ENCODE data around the gene CDH11. TPM values are rescaled to one million over a fixed set of nuclear protein-coding genes. Genes with fewer than 3 reads are reported as not detected.

The CDH11 gene
- total RNA-seq, 1 donor from 2014 or later = 22.9 TPM

GRCh38 chr16:64969221-64969620 lies 152.6 kb downstream of the CDH11 start:
- no peak overlapping the region for H3K4me3 ChIP-seq (ENCODE audit: low read depth, low read length)
- DNase-seq (ENCODE audit: low read depth) = no peak
- no peak for TF ChIP-seq CTCF (conservative IDR thresholded peaks at IDR 0.05; ENCODE audit: low read depth, low read length)

GRCh38 chr16:64968539-64968938 lies 153.3 kb downstream of the CDH11 start:
- no peak for DNase-seq (ENCODE audit: low read depth)
- H3K4me3 ChIP-seq (ENCODE audit: low read depth, low read length) = no peak overlapping the region
- no peak for TF ChIP-seq CTCF (conservative IDR thresholded peaks at IDR 0.05; ENCODE audit: low read depth, low read length)

DNA sequence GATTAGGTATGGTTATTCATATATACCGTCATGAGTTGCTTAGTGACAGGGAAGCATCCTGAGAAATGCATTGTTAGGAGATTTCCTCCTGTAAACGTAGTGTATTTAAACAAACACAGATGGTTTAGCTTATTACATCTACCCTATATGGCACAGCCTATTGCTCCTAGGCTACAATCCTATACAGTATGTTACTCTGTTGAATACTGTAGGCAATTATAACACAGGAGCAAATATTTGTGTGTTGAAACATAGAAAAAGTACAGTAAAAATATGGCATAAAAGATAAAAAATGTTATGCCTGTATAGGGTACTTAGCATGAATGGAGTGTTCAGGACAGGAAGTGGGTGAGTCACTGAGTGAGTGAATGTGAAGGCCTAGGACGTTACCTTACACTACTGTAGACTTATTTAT lies 157.7 kb downstream of the CDH11 start:
- no peak for DNase-seq (ENCODE audit: low read depth)
- TF ChIP-seq CTCF (conservative IDR thresholded peaks at IDR 0.05; ENCODE audit: low read depth, low read length) = no peak
- H3K4me3 ChIP-seq (ENCODE audit: low read depth, low read length) = no peak overlapping the region

- no peak for DNase-seq (ENCODE audit: low read depth)
- TF ChIP-seq CTCF (conservative IDR thresholded peaks at IDR 0.05; ENCODE audit: low read depth, low read length) = no peak
- H3K4me3 ChIP-seq (ENCODE audit: low read depth, low read length) = no peak overlapping the region
Measured at GRCh38 chr16:64962786-64963185, 159.1 kb downstream of the CDH11 start.

- DNase-seq (ENCODE audit: low read depth) = no peak
- no peak for TF ChIP-seq CTCF (conservative IDR thresholded peaks at IDR 0.05; ENCODE audit: low read depth, low read length)
- H3K4me3 ChIP-seq (ENCODE audit: low read depth, low read length) = no peak overlapping the region
Measured at GRCh38 chr16:64957246-64957645, 164.6 kb downstream of the CDH11 start.

GRCh38 chr16:64952177-64952576 lies 169.7 kb downstream of the CDH11 start:
- H3K4me3 ChIP-seq (ENCODE audit: low read depth, low read length) = no peak overlapping the region
- no peak for TF ChIP-seq CTCF (conservative IDR thresholded peaks at IDR 0.05; ENCODE audit: low read depth, low read length)
- DNase-seq (ENCODE audit: low read depth) = no peak

- no peak overlapping the region for H3K4me3 ChIP-seq (ENCODE audit: low read depth, low read length)
- no peak for DNase-seq (ENCODE audit: low read depth)
- TF ChIP-seq CTCF (conservative IDR thresholded peaks at IDR 0.05; ENCODE audit: low read depth, low read length) = no peak
Measured at GRCh38 chr16:64951193-64951592, 170.7 kb downstream of the CDH11 start.

All from epithelial cell of proximal tubule (primary cell).